ENCODE results near the gene GNAI3. TPM values are rescaled to one million over a fixed set of nuclear protein-coding genes. Genes with fewer than 3 reads are reported as not detected.

Gene GNAI3
- total RNA-seq, 1 experiment from 2014 or later: 9.9 TPM

GRCh38 chr1:109628540-109629321 lies 80.3 kb downstream of the GNAI3 start:
- H3K9me3 ChIP-seq (ENCODE audit: control insufficient read depth, low read depth, low read length): no peaks in the 10 kb centered on the region
- H4K91ac ChIP-seq (ENCODE audit: insufficient read length, low read depth, low read length): no peak overlapping the region
- no peak overlapping the region for H3K23ac ChIP-seq (ENCODE audit: insufficient read length, low read depth, low read length)
- H3K27ac ChIP-seq (ENCODE audit: insufficient read length, low read depth, low read length): no peak overlapping the region
- no peak for TF ChIP-seq CTCF (conservative IDR thresholded peaks at IDR 0.05)
- no peaks in the 10 kb centered on the region for H3K79me1 ChIP-seq (ENCODE audit: insufficient read depth, low read depth, low read length, poor library complexity, severe bottlenecking)
- H2BK20ac ChIP-seq (ENCODE audit: low read depth, low read length, poor library complexity, severe bottlenecking): no peak overlapping the region
- H3K9ac ChIP-seq (ENCODE audit: extremely low read depth, insufficient read length, low read length): no peak overlapping the region
- H2BK5ac ChIP-seq (ENCODE audit: insufficient read length, low read length): no peak overlapping the region
- H4K5ac ChIP-seq (ENCODE audit: insufficient read length, low read depth, low read length): no peak overlapping the region
- H3K4me1 ChIP-seq (ENCODE audit: insufficient read depth, low read length): no peaks in the 10 kb centered on the region
- no peak overlapping the region for H3K4ac ChIP-seq (ENCODE audit: low read depth, low read length)
- H3T11ph ChIP-seq (ENCODE audit: low read length): no peak overlapping the region
- Mint-ChIP-seq H3K27me3 (ENCODE audit: low read depth) (no peaks in the 10 kb centered on the region), H3K27ac (no peak overlapping the region), H3K4me1 (peaks cover 4 to 20% of the 10 kb centered on the region in 2 experiments), H3K9me3 (no peaks in the 10 kb centered on the region), H3K4me3 (no peak overlapping the region), H3K36me3 (ENCODE audit: insufficient read depth in 1 of 3, low read depth in 3 of 3) (peaks cover 27 to 48% (median 43%) of the 10 kb centered on the region in 3 experiments; a peak in 6 of 7 replicates)
- H3K23me2 ChIP-seq (ENCODE audit: insufficient read length, low read depth, low read length, poor library complexity, severe bottlenecking): no peaks in the 10 kb centered on the region
- H3K4me2 ChIP-seq (ENCODE audit: insufficient read depth, insufficient read length, low read length): no peak overlapping the region
- H3K56ac ChIP-seq (ENCODE audit: insufficient read length, low read depth, low read length): no peak overlapping the region
- H3K14ac ChIP-seq (ENCODE audit: insufficient read depth, low read length): no peak overlapping the region
- no CpG with 5 or more reads among the region's 23 CpGs for WGBS (ENCODE audit: extremely low coverage, insufficient read length, low lambda C conversion rate)
- no peak overlapping the region for H4K8ac ChIP-seq (replicated peaks; ENCODE audit: insufficient read length, low read depth, low read length)
- H2BK12ac ChIP-seq (ENCODE audit: insufficient read length, low read depth, low read length): no peak overlapping the region
- H3K27me3 ChIP-seq (ENCODE audit: insufficient read depth, low read length): no peaks in the 10 kb centered on the region
- H3K18ac ChIP-seq (ENCODE audit: insufficient read length, low read depth, low read length): no peak overlapping the region
- no peaks in the 10 kb centered on the region for H4K20me1 ChIP-seq (ENCODE audit: control insufficient read depth, insufficient read depth, insufficient read length)
- H2AK5ac ChIP-seq (ENCODE audit: insufficient read length, low read length): no peak overlapping the region
- no peaks in the 10 kb centered on the region; the same call in 1 of the 2 replicates for H3K79me2 ChIP-seq (ENCODE audit: insufficient read depth, low read length)
- DNase-seq: no peak
- no peak overlapping the region for H2BK120ac ChIP-seq (ENCODE audit: low read depth, low read length, poor library complexity, severe bottlenecking)
- H2BK15ac ChIP-seq (ENCODE audit: low read depth, low read length): no peak overlapping the region
- no peak overlapping the region for H2AFZ ChIP-seq (ENCODE audit: low read length)

Data from H9 (cell line).